Fibroblast of lung (primary cell): ENCODE results near the gene GSC2.

ENCODE experiments used
- EZH2 ChIP-seq: IDR thresholded peaks from 2 replicates; pipeline ENCODE4 v1.5.1; 2012; ENCODE audit warnings: low read length, control low read depth, mild to moderate bottlenecking; ENCODE audit errors: missing control alignments
- TF ChIP-seq, protein P1 (sequence below), 2 donors: IDR thresholded peaks in 1 of 2; conservative IDR thresholded peaks in 1 of 2; 1 replicate in 1 of 2; 2 replicates in 1 of 2; pipeline ENCODE4 v1.5.1; 2011 to 2012; ENCODE audit warnings: low read length in 2 of 2, control low read depth in 1 of 2, inconsistent platforms in 1 of 2, low read depth in 1 of 2, mild to moderate bottlenecking in 1 of 2

DNA sequence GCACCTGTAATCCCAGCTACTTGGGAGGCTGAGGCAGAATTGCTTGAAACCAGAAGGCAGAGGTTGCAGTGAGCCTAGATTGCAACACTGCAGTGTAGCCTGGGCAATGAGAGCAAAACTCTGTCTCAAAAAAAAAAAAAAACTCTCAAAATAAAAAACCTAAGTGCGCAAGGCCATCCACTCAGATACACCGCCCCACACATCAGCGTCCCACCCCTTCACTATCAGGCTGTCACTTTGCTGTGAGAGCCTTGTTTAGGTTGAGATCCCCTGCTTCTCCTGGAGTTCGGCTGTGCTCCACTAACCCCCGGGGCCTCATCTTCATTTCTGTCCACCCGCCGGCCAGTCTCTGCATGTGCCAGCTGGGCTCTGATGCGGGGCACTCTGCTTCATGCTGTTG is 16.3 kb upstream of the GSC2 start:
- TF ChIP-seq, protein P1, sequence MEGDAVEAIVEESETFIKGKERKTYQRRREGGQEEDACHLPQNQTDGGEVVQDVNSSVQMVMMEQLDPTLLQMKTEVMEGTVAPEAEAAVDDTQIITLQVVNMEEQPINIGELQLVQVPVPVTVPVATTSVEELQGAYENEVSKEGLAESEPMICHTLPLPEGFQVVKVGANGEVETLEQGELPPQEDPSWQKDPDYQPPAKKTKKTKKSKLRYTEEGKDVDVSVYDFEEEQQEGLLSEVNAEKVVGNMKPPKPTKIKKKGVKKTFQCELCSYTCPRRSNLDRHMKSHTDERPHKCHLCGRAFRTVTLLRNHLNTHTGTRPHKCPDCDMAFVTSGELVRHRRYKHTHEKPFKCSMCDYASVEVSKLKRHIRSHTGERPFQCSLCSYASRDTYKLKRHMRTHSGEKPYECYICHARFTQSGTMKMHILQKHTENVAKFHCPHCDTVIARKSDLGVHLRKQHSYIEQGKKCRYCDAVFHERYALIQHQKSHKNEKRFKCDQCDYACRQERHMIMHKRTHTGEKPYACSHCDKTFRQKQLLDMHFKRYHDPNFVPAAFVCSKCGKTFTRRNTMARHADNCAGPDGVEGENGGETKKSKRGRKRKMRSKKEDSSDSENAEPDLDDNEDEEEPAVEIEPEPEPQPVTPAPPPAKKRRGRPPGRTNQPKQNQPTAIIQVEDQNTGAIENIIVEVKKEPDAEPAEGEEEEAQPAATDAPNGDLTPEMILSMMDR (conservative IDR thresholded peaks at IDR 0.05 in 1 of 2, IDR thresholded peaks at IDR 0.05 in 1 of 2; ENCODE audit: low read depth in 1 of 2, low read length in 2 of 2) = no peak
- TF ChIP-seq EZH2 = no peak
